Right renal pelvis (tissue), 4 donors: ENCODE results near the gene ETDA. TPM values are rescaled to one million over a fixed set of nuclear protein-coding genes. Genes with fewer than 3 reads are reported as not detected.
"Not testable (repeated sequence)": the region's sequence is repeated elsewhere in the genome, so short reads cannot be mapped to it uniquely, and the experiment has no call there.

Experiments used
- DNase-seq, 4 donors: peaks; one replicate each; pipeline ENCODE4 v3.0.0-alpha.2; 2013; ENCODE audit warnings: low read depth in 4 of 4, low spot score in 3 of 4, missing footprints in 1 of 4
- polyA plus RNA-seq, 4 donors: library from polyadenylated mRNA; unstranded; fragments of 120-200 nt; gene quantifications; one replicate each; pipeline ENCODE4 v1.2.1, GENCODE V29; 2013; ENCODE audit not compliant: insufficient read length in 4 of 4

ETDA gene
- polyA plus RNA-seq: under 1 TPM in 2 of 4 donors, not detected in 2; 0.35 to 0.38 TPM

DNA sequence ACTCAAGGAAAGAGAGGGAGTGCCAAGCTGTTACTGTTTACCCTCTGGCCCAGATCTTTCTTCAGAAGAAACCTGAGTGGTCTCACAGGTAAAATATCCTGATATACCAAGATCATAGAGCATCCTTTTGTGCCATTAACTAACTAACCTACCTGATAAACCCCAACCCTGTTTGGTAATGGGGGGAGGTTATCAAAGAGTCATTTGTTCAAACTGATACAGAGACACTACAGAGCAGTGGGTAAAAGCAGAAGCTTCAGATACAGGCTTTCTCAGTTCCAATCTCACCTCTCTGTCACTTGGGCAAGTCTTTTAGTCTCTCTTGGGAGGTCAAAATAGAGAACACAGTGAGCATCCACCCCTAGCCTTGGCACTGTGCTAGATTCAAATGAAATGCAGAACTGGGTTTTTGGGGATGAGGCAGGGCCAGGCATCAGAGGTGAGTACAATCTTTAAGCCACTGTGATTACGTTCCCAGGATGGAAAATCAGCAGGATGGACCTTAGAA, at the start of gene ETDA:
Gene ETDA, plus strand, starts transcription at position 51 of the 508 bp plus-strand sequence. CDS start 1,216 bp downstream, outside the sequence.
- not testable (repeated sequence) for DNase-seq

DNA sequence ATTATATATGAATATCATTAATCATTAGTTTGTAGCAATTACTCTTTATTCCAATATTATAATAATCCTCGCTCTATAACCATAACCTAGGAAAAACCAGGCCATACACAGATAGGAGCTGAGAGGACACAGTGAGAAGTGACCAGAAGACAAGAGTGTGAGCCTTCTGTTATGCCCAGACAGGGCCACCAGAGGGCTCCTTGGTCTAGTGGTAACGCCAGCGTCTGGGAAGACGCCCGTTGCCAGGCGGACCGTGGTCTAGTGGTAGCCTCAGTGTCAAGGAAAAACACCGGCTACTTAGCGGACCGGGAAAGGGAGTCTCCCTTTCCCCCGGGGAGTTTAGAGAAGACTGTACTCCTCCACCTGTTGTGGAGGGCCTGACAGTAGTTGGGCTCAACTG, 45.4 kb upstream of the ETDA start:
- DNase-seq: not testable (repeated sequence)

DNA sequence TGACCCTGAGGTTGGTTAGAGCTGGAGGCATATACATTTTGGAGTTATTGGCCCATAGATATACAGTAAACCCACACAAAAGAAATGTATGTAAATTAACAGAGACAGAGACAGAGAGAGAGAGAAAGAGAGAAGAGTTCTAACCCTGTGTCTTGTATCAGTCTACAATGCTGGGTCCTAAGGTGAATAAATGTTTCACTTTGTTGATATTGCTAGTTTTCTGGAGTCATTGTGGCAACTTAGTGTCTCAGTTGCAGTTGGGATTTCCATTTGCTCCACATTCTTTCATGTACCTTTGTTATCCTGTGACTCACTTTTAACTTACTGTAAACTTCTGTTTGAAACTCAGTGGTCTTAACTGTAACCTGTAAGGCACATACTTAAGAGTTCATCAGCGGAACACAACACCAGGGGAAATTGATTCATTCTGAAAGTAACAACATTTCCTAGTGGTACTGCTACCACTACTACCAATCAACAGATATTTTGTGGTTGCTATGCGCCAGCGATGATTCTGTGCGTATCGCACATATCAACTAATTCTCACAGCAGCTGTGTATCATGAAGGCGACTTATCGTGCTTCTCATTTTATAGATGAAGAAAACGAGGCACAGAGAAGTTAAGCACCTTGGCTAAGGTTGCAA, 38.5 kb upstream of the ETDA start:
- DNase-seq: no peak

- DNase-seq: not testable (repeated sequence)
Measured at GRCh38 chrX:135245989-135246388, 5.9 kb upstream of the ETDA start.

- not testable (repeated sequence) for DNase-seq
Measured at GRCh38 chrX:135256087-135256684, 4.3 kb downstream of the ETDA start.

- DNase-seq: no peak
Measured at GRCh38 chrX:135256923-135257322, 5.1 kb downstream of the ETDA start.

- no peak for DNase-seq
Measured at GRCh38 chrX:135257469-135257868, 5.6 kb downstream of the ETDA start.

GRCh38 chrX:135260976-135261375, 9.1 kb downstream of the ETDA start:
- DNase-seq: not testable (repeated sequence)

DNA sequence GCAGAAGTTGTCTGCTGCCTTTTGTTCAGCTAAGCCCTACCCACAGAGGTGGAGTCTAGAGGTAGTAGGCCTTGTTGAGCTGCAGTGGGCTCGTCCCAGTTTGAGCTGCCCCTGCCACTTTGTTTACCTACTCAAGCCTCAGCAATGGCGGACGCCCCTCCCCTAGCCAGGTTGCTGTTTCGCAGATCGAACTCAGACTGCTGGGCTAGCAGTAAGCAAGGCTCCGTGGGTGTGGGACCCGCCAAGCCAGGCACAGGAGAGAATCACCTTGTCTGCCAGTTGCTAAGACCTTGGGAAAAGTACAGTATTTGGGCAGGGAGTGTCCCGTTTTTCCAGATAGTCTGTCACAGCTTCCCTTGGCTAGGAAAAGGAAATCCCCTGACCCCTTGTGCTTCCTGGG, 11.5 kb downstream of the ETDA start:
- DNase-seq: not testable (repeated sequence)

DNA sequence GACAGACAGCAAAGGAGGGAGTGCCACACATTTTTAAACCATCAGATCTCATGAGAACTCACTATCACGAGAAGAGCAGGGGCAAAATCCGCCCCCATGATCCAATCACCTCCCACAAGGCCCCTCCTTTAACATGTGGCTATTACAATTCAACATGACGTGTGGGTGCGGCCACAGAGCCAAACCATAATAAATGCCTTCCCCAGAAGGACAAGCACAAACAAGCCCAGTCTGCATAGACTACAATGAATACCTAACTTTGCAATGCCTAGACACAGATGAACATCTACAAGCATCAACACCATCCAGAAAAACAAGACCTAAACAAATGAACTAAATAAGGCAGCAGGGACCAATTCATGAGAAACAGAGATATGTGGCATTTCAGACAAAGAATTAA, 12.3 kb downstream of the ETDA start:
- no peak for DNase-seq

DNA sequence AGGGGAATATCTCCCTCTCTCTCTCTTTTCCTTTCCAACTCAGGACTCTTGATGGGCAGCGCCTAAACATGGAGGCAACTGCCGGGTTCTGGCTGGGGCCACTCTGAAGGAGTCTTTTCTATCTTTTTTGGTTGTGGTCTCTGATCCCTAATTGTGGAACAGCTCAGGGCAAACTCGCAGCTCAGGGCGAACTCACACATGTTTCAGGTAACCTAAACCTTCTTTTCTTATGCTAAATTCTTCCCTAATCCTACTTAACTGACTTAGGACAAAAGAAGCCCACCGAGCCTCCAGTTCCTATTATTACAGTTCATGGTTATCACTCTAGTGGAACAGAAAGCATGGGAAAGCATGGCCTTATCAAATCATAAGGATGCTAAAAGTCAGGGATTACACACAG, 21.3 kb downstream of the ETDA start:
- DNase-seq: no peak

- no peak for DNase-seq
Measured at GRCh38 chrX:135275973-135276372, 24.1 kb downstream of the ETDA start.

GRCh38 chrX:135287266-135287823, 35.5 kb downstream of the ETDA start:
- no peak for DNase-seq

GRCh38 chrX:135295238-135295943, 43.5 kb downstream of the ETDA start:
- peak in 2 of 4 donors; percentile 5 to 24 for DNase-seq

DNA sequence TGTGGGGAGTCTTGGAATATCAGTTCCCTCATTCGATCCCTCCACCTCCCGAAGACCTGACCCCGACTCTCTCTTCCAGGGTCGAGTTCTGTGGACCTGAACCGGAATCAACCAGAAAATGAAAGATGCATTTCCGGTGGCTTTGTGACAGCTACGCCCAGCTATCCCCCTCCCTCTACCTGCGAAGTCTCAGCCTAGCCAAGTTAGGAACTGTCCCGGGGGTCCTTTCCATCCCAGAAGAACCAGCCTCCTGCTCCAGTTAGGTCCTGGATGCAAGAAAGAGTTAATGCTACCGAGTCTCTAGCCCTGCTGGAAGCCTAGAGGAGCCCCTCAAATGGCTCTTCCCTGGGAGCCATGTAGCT, 44.1 kb downstream of the ETDA start:
- no peak for DNase-seq

DNA sequence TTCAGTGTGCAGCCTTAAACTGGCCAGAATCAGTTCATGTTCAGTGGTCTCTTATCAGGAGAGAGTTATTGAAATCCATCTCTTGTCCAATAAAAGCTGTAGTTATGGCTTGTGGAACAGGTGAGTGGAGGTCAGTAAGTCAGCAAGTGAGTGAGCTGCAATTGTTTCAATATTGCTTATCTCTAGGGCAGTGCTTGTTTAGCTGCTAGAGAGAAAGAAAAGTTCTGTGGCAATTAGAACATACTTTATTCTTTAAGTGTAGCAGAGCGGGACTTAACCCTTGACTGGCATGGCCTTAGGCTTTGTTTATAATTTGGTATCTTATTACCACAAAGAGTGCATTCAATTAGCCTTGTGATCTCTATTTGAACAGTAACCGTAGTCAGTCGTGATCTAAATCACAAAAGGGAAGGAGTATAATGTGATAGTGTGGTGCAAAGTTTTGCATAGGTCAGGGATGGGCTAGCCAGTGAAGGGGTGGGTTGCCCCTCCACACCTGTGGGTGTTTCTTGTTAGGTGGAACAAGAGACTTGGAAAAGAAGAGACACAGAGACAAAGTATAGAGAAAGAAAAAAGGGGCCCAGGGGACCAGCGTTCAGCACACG, 50.5 kb downstream of the ETDA start:
- DNase-seq: no peak

Other genes with a start within 250 kb of the ETDA start
- 10 to 100 TPM; 25.1 to 28.9 (median 27.0) TPM for gene RTL8B, start 229.5 kb upstream of the ETDA start, polyA plus RNA-seq
- gene RTL8C, start 219.7 kb upstream of the ETDA start, polyA plus RNA-seq: 100 to 1,000 TPM; 172 to 199 (median 187) TPM
- gene RTL8A, start 199.9 kb upstream of the ETDA start, polyA plus RNA-seq: 10 to 100 TPM; 86.8 to 95.0 (median 90.7) TPM
- gene SMIM10L2B, start 153.3 kb upstream of the ETDA start, polyA plus RNA-seq: 1 to 10 TPM; 7.4 to 8.8 (median 7.6) TPM
- under 1 TPM in 1 of 4 donors, not detected in 3; 0.30 TPM for gene ETDB, start 131.5 kb upstream of the ETDA start, polyA plus RNA-seq
- under 1 TPM; 0.09 to 0.59 (median 0.35) TPM for gene CT55, start 80.7 kb upstream of the ETDA start, polyA plus RNA-seq
- gene ETDC, start 57.4 kb downstream of the ETDA start, polyA plus RNA-seq: not detected
- 10 to 100 TPM; 17.2 to 24.2 (median 21.3) TPM for gene ZNF75D, start 92.0 kb downstream of the ETDA start, polyA plus RNA-seq
- gene ZNF449, start 92.7 kb downstream of the ETDA start, polyA plus RNA-seq: 10 to 100 TPM; 10.4 to 15.5 (median 14.6) TPM
- gene SMIM10L2A, start 169.9 kb downstream of the ETDA start, polyA plus RNA-seq: 10 to 100 TPM; 10.6 to 11.4 (median 11.0) TPM